Measurements from ENCODE around the gene USP3.
"Not testable (repeated sequence)": the region's sequence is repeated elsewhere in the genome, so short reads cannot be mapped to it uniquely, and the experiment has no call there.

USP3 gene

DNA sequence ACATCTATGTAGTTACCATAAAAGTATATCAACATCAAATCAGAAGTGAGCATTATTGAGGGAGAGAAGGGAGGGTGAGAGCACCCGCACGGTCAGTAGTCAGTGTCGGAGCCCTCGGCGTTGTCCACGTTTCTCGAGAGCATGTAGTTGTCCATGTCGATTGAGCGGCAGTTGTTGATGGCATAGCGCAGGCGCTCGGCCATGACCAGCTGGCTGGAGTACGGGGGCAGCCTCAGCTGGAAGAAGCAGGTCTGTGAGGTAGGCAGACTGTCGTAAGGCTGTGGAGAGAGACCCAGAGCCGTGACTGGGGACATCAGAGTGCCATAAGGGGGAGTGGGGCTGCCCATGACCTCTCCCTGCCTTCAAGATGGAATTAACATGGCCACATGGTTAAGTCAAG, 104.6 kb downstream of the USP3 start:
- no peaks in the 10 kb centered on the region for H3K27me3 ChIP-seq (ENCODE audit: control insufficient read depth, insufficient read depth, low read length)
- H3K9ac ChIP-seq (ENCODE audit: low read length) = no peak overlapping the region
- H3K36me3 ChIP-seq (ENCODE audit: control insufficient read depth, insufficient read depth, low read length) = peaks cover 25% of the 10 kb centered on the region
- peaks cover 24% of the 10 kb centered on the region for H3K4me1 ChIP-seq (ENCODE audit: control insufficient read depth, insufficient read depth, low read length)
- no peak overlapping the region for H3K27ac ChIP-seq (ENCODE audit: low read depth, low read length)
- H3K4me3 ChIP-seq (ENCODE audit: low read length) = no peak overlapping the region

DNA sequence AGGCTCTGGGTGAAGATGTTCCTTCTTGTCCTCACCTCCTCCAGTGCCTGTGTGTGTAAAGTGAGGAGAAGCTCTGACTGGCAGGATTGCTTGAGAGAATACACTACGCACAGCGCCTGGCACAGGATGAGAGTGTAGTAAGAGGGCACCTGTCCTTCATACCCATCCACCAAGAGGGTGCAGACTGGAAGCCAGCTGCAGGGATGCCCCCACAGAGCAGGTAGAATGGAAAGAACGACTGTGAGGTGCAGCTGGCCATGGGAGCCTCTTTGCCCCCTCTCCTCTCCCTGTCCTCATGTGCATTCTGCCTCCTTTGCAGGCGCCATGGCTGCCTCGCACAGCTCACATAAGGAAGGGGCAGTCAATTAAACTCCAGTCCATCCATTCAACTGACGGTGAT, 105.1 kb downstream of the USP3 start:
- Histone ChIP-seq H3K4me1 (ENCODE audit: control insufficient read depth, insufficient read depth, low read length) (peaks cover 24% of the 10 kb centered on the region), H3K36me3 (ENCODE audit: control insufficient read depth, insufficient read depth, low read length) (peaks cover 27% of the 10 kb centered on the region), H3K9ac (ENCODE audit: low read length) (no peak overlapping the region), H3K4me3 (ENCODE audit: low read length) (no peak overlapping the region), H3K27ac (ENCODE audit: low read depth, low read length) (peak overlapping the region; percentile 74), H3K27me3 (ENCODE audit: control insufficient read depth, insufficient read depth, low read length) (no peaks in the 10 kb centered on the region)

DNA sequence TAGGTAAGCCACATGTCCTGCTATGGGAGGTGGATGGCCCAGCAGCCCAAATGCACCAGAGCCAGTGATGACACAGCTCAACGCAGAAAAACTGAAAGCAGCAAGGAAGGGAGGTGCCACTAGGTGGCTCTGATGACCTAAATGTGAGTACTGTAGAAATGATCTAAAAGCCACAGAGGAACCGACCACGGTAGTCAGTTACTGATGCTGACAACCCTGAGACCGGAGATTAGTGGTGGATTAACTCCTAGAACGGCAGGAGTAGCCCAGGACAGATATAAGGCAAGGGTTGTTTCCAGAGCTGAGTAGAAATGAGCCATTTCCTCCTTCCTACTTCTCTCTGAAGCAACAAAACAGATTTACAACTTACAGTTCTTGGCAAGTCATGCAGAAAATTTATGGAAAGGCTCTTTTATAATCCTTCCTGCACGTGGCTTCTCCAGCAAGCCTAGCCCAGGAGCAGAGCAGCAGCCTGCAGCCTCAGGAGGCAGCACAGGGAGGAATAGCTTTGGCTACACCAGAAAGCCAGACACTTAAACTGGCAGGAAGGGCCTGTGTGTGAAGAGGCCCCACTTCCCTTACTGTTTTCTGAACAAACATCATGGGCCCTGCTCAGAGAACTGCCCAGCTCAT, 105.9 kb downstream of the USP3 start:
- peaks cover 24% of the 10 kb centered on the region for H3K4me1 ChIP-seq (ENCODE audit: control insufficient read depth, insufficient read depth, low read length)
- H3K36me3 ChIP-seq (ENCODE audit: control insufficient read depth, insufficient read depth, low read length) = peaks cover 29% of the 10 kb centered on the region
- no peak overlapping the region for H3K9ac ChIP-seq (ENCODE audit: low read length)
- H3K4me3 ChIP-seq (ENCODE audit: low read length) = peak overlapping the region; percentile 16
- no peaks in the 10 kb centered on the region for H3K27me3 ChIP-seq (ENCODE audit: control insufficient read depth, insufficient read depth, low read length)
- H3K27ac ChIP-seq (ENCODE audit: low read depth, low read length) = peak overlapping the region; percentile 74

DNA sequence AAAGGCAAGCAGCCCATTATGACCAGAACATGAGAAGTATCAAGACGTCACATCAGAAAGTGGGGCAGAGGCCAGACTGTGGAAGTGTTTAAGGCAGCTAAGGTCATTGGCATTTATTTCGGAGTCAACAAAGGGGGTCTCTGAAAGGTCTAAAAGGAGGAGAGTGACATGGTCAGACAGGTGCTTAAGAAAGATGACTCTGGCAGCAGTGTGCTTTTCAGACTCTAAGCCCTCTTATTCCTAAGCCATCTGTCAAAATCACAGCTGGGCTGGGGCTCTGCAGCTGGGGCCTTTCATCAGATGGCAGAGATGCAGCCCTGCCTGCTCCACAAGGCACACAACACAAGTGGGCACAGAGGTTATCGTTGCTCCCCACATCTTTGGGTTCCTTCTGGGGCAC, 106.8 kb downstream of the USP3 start:
- Histone ChIP-seq H3K4me1 (ENCODE audit: control insufficient read depth, insufficient read depth, low read length) (peaks cover 21% of the 10 kb centered on the region), H3K9ac (ENCODE audit: low read length) (no peak overlapping the region), H3K4me3 (ENCODE audit: low read length) (no peak overlapping the region), H3K27ac (ENCODE audit: low read depth, low read length) (peak overlapping the region; percentile 74), H3K36me3 (ENCODE audit: control insufficient read depth, insufficient read depth, low read length) (peaks cover 26% of the 10 kb centered on the region), H3K27me3 (ENCODE audit: control insufficient read depth, insufficient read depth, low read length) (no peaks in the 10 kb centered on the region)

DNA sequence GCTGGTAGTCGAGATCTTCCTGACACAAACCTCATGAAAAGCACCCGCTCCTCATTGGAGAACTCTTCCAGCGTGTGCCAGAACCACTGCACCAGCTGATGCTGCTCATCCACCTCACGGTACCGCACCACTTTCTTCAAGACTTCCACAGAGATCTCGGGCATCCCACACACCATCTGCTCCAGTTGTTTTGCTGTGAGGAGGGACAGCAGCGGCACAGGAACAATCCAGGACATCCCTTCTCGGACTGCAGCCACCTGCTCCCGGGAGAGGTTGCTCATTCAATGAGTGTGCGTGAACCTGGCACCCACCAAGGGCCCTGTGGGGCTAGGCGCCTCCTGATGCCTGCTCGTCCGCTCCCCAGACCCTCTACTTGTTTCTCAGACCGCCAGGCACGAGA, 107.9 kb downstream of the USP3 start:
- H3K36me3 ChIP-seq (ENCODE audit: control insufficient read depth, insufficient read depth, low read length) = peaks cover 26% of the 10 kb centered on the region
- H3K9ac ChIP-seq (ENCODE audit: low read length) = no peak overlapping the region

DNA sequence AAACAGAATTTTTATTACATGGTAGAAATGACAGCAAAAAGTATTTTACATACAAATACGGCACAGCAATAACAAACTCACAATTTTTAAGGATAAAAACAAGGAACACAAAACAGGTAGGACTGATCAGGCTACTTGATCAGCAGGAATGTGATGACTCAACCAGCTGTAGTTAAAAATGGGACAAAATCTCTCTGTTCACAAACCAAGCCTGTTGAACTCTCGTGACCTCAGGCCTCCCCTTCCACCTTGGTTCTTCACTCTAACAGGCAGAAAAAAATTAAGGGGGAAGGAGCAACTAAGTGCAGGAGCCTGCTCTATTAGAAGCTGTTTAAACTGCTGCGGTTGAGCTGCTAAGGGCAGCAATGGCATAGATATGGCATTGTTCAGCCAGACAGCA, 111.5 kb downstream of the USP3 start:
- Histone ChIP-seq H3K4me1 (ENCODE audit: control insufficient read depth, insufficient read depth, low read length) (peaks cover 7% of the 10 kb centered on the region), H3K4me3 (ENCODE audit: low read length) (no peak overlapping the region), H3K27me3 (ENCODE audit: control insufficient read depth, insufficient read depth, low read length) (no peaks in the 10 kb centered on the region), H3K27ac (ENCODE audit: low read depth, low read length) (no peak overlapping the region), H3K36me3 (ENCODE audit: control insufficient read depth, insufficient read depth, low read length) (peaks cover 11% of the 10 kb centered on the region), H3K9ac (ENCODE audit: low read length) (no peak overlapping the region)

More for the DNA sequence above, 107.9 kb downstream of the USP3 start:
- no peak overlapping the region for H3K4me3 ChIP-seq (ENCODE audit: low read length)
- H3K27ac ChIP-seq (ENCODE audit: low read depth, low read length) = no peak overlapping the region
- H3K27me3 ChIP-seq (ENCODE audit: control insufficient read depth, insufficient read depth, low read length) = no peaks in the 10 kb centered on the region
- H3K4me1 ChIP-seq (ENCODE audit: control insufficient read depth, insufficient read depth, low read length) = peaks cover 21% of the 10 kb centered on the region

DNA sequence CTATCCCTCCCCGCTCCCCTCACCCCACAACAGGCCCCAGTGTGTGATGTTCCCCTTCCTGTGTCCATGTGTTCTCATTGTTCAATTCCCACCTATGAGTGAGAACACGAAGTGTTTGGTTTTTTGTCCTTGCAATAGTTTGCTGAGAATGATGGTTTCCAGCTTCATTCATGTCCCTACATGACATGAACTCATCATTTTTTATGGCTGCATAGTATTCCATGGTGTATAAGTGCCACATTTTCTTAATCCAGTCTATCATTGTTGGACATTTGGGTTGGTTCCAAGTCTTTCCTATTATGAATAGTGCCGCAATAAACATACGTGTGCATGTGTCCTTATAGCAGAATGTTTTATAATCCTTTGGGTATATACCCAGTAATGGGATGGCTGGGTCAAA, 112.8 kb downstream of the USP3 start:
- not testable (repeated sequence) for H3K4me1 ChIP-seq (ENCODE audit: control insufficient read depth, insufficient read depth, low read length); H3K4me3 ChIP-seq (ENCODE audit: low read length); H3K27ac ChIP-seq (ENCODE audit: low read depth, low read length); H3K27me3 ChIP-seq (ENCODE audit: control insufficient read depth, insufficient read depth, low read length); H3K36me3 ChIP-seq (ENCODE audit: control insufficient read depth, insufficient read depth, low read length); H3K9ac ChIP-seq (ENCODE audit: low read length)

DNA sequence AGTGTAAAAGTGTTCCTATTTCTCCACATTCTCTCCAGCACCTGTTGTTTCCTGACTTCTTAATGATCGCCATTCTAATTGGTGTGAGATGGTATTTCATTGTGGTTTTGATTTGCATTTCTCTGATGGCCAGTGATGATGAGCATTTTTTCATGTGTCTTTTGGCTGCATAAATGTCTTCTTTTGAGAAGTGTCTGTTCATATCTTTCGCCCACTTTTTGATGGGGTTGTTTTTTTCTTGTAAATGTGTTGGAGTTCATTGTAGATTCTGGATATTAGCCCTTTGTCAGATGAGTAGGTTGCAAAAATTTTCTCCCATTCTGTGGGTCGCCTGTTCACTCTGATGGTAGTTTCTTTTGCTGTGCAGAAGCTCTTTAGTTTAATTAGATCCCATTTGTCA, 113.2 kb downstream of the USP3 start:
- not testable (repeated sequence) for H3K9ac ChIP-seq (ENCODE audit: low read length); H3K36me3 ChIP-seq (ENCODE audit: control insufficient read depth, insufficient read depth, low read length); H3K27ac ChIP-seq (ENCODE audit: low read depth, low read length); H3K27me3 ChIP-seq (ENCODE audit: control insufficient read depth, insufficient read depth, low read length); H3K4me1 ChIP-seq (ENCODE audit: control insufficient read depth, insufficient read depth, low read length); H3K4me3 ChIP-seq (ENCODE audit: low read length)

DNA sequence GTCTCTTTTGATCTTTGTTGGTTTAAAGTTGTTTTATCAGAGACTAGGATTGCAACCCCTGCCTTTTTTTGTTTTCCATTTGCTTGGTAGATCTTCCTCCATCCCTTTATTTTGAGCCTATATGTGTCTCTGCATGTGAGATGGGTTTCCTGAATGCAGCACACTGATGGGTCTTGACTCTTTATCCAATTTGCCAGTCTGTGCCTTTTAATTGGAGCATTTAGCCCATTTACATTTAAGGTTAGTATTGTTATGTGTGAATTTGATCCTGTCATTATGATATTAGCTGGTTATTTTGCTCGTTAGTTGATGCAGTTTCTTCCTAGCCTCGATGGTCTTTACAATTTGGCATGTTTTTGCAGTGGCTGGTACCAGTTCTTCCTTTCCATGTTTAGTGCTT, 116.4 kb downstream of the USP3 start:
- H3K27ac ChIP-seq (ENCODE audit: low read depth, low read length); H3K27me3 ChIP-seq (ENCODE audit: control insufficient read depth, insufficient read depth, low read length); H3K4me3 ChIP-seq (ENCODE audit: low read length); H3K4me1 ChIP-seq (ENCODE audit: control insufficient read depth, insufficient read depth, low read length); H3K9ac ChIP-seq (ENCODE audit: low read length): not testable (repeated sequence)
- peaks cover 20% of the 10 kb centered on the region for H3K36me3 ChIP-seq (ENCODE audit: control insufficient read depth, insufficient read depth, low read length)

DNA sequence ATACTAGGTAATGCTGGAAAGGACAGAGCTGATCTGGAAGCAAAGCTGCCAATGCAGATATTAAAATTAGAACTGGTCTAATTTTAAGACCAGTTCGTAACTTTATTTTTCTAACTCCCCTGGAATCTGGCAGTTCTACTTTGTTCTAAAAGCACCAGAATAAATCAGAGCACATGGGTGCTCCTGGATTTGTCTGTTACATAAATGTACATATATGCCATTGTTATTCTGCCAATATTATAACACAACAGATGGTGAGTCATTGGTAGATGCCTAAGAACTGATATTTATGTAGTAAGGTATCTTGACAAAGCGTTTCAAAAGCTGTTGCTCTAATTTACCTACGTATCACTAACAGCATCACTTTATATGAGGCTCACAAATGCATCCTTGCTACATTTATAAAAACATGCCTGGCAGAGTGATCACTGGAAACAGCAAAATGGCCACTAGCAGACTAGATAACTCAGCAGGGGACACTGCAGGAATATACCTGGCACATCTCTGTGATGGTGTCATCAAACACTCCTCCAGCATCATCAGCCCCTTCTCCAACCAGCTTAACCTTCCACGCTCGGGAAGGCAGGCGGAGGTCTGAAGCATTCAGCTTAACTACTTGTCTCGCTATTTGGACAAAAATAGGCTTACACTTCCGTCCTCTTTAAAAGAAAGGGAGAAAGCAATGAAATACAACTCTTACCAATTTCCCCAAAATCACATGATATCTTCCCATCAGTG, 119.0 kb downstream of the USP3 start:
- H3K4me1 ChIP-seq (ENCODE audit: control insufficient read depth, insufficient read depth, low read length) = no peaks in the 10 kb centered on the region
- H3K36me3 ChIP-seq (ENCODE audit: control insufficient read depth, insufficient read depth, low read length) = peaks cover 24% of the 10 kb centered on the region
- H3K27ac ChIP-seq (ENCODE audit: low read depth, low read length) = no peak overlapping the region
- H3K9ac ChIP-seq (ENCODE audit: low read length) = no peak overlapping the region
- H3K27me3 ChIP-seq (ENCODE audit: control insufficient read depth, insufficient read depth, low read length) = no peaks in the 10 kb centered on the region
- H3K4me3 ChIP-seq (ENCODE audit: low read length) = no peak overlapping the region

DNA sequence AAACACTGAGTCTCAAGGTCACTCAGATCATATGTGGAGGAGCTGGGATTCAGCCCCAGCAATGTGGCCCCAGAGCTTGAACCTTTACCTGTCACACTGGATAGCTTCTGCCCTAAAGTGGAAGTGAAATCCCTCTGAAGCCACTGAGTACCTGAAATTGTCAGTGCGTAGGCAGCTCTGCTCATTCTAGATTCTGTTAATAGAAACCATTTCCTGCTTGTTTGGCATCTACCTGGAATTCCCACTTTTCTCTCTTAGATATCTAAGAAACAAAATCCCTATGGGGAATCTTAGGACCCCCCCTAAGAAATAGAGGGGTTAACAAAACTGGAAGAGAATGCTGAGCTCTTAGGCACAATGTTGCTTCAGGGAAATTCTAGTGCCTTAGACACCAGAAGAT, 122.6 kb downstream of the USP3 start:
- Histone ChIP-seq H3K36me3 (ENCODE audit: control insufficient read depth, insufficient read depth, low read length) (peaks cover 35% of the 10 kb centered on the region), H3K9ac (ENCODE audit: low read length) (no peak overlapping the region), H3K4me3 (ENCODE audit: low read length) (no peak overlapping the region), H3K4me1 (ENCODE audit: control insufficient read depth, insufficient read depth, low read length) (no peaks in the 10 kb centered on the region), H3K27me3 (ENCODE audit: control insufficient read depth, insufficient read depth, low read length) (no peaks in the 10 kb centered on the region), H3K27ac (ENCODE audit: low read depth, low read length) (no peak overlapping the region)

DNA sequence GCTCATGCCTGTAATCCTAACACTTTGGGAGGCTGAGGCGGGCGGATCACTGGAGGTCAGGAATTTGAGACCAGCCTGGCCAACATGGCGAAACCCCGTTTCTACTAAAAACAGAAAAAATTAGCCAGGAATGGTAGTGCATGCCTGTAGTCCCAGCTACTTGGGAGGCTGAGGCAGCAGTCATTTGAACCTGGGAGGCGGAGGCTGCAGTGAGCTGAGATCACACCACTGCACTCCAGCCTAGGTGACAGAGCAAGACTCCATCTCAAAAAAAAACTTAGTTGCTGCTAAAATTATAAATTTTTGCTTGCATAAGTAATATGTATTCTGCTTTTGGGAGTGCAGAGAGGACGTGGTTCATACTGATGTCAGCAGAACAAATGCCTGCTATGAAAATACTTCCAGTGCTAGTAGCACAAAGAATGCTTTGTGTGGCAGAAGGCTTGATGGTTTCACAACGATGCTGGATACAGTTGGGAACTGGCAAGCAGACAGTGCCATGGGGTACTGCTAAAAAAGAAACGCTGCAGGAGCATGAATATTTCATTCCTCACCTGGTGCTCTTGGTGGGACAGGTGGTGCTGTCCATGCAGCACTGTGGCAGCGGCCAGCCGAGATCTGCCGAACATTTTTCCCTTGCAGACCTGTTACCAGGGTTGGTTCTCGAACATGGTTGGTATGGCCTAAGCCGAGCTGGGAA, 123.9 kb downstream of the USP3 start:
- Histone ChIP-seq H3K9ac (ENCODE audit: low read length) (no peak overlapping the region), H3K27ac (ENCODE audit: low read depth, low read length) (no peak overlapping the region)

More for the DNA sequence above, 123.9 kb downstream of the USP3 start:
- Histone ChIP-seq H3K4me3 (ENCODE audit: low read length) (no peak overlapping the region), H3K36me3 (ENCODE audit: control insufficient read depth, insufficient read depth, low read length) (peaks cover 40% of the 10 kb centered on the region), H3K4me1 (ENCODE audit: control insufficient read depth, insufficient read depth, low read length) (no peaks in the 10 kb centered on the region), H3K27me3 (ENCODE audit: control insufficient read depth, insufficient read depth, low read length) (no peaks in the 10 kb centered on the region)
